HL-60 (cell line): ENCODE results near the gene ANKS1B.
"Not testable (repeated sequence)": the region's sequence is repeated elsewhere in the genome, so short reads cannot be mapped to it uniquely, and the experiment has no call there.

ENCODE experiments used
- DNase-seq, 2 experiments: peaks; one replicate each; pipeline ENCODE4 v3.0.0-alpha.2; 2010 to 2020; ENCODE audit warnings: low read depth in 1 of 2, low spot score in 1 of 2
- H3K27ac ChIP-seq: fragments of 250-450 bp; sonication (Bioruptor Pico); replicated peaks from 2 replicates; pipeline ENCODE4 v1.5.1; 2020; ENCODE audit warnings: mild to moderate bottlenecking, moderate library complexity
- H3K27me3 ChIP-seq: fragments of 250-450 bp; sonication (Bioruptor Pico); 2 replicates; pipeline ENCODE4 v1.5.1; 2021; ENCODE audit warnings: mild to moderate bottlenecking, moderate library complexity; ENCODE audit not compliant: insufficient read depth, poor library complexity, severe bottlenecking
- H3K4me3 ChIP-seq: replicated peaks from 2 replicates; pipeline ENCODE4 v1.5.1; 2011; ENCODE audit warnings: mild to moderate bottlenecking, control low read depth, low read length; ENCODE audit not compliant: insufficient read depth
- GABPA ChIP-seq: IDR thresholded peaks from 2 replicates; pipeline ENCODE4 v1.6.1; 2012; ENCODE audit warnings: low read depth
- POLR2AphosphoS5 ChIP-seq: IDR thresholded peaks from 2 replicates; pipeline ENCODE4 v1.6.1; 2012; ENCODE audit warnings: low read depth
- SPI1 ChIP-seq: IDR thresholded peaks from 2 replicates; pipeline ENCODE4 v1.6.1; 2012; ENCODE audit warnings: low read depth, mild to moderate bottlenecking, borderline replicate concordance
- TF ChIP-seq, protein P1 (sequence below): IDR thresholded peaks from 2 replicates; pipeline ENCODE4 v1.6.1; 2012; ENCODE audit warnings: low read depth; ENCODE audit not compliant: insufficient replicate concordance
- TF ChIP-seq, protein P2 (sequence below): IDR thresholded peaks from one replicate; pipeline ENCODE4 v1.5.1; 2011; ENCODE audit warnings: low read length, control low read depth, inconsistent platforms; ENCODE audit not compliant: insufficient read depth

ANKS1B gene

DNA sequence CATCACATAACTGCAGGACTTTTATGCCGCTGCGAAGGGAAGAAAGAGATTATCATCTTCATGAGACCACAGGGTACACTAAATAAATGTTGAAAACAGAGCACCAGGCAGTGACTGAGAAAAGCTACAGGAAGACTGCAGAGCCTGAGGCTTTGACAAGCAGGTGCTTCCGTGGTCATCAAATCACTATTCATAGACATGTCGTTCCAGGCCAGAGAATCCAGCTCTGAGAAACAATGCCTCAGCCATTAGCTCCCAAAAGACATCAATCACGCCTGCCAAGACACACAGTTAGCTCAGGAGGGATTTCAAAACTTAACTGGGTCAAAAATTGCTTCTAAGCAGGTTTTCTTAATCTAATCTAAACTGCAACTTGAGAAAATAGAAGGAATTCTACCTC, 384.3 kb downstream of the ANKS1B start:
- no peaks in the 10 kb centered on the region for H3K27me3 ChIP-seq
- no peak for DNase-seq
- TF ChIP-seq SPI1 (no peak), GABPA (no peak), POLR2AphosphoS5 (no peak)
- TF ChIP-seq, protein P1, sequence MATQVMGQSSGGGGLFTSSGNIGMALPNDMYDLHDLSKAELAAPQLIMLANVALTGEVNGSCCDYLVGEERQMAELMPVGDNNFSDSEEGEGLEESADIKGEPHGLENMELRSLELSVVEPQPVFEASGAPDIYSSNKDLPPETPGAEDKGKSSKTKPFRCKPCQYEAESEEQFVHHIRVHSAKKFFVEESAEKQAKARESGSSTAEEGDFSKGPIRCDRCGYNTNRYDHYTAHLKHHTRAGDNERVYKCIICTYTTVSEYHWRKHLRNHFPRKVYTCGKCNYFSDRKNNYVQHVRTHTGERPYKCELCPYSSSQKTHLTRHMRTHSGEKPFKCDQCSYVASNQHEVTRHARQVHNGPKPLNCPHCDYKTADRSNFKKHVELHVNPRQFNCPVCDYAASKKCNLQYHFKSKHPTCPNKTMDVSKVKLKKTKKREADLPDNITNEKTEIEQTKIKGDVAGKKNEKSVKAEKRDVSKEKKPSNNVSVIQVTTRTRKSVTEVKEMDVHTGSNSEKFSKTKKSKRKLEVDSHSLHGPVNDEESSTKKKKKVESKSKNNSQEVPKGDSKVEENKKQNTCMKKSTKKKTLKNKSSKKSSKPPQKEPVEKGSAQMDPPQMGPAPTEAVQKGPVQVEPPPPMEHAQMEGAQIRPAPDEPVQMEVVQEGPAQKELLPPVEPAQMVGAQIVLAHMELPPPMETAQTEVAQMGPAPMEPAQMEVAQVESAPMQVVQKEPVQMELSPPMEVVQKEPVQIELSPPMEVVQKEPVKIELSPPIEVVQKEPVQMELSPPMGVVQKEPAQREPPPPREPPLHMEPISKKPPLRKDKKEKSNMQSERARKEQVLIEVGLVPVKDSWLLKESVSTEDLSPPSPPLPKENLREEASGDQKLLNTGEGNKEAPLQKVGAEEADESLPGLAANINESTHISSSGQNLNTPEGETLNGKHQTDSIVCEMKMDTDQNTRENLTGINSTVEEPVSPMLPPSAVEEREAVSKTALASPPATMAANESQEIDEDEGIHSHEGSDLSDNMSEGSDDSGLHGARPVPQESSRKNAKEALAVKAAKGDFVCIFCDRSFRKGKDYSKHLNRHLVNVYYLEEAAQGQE = no peak
- TF ChIP-seq, protein P2, sequence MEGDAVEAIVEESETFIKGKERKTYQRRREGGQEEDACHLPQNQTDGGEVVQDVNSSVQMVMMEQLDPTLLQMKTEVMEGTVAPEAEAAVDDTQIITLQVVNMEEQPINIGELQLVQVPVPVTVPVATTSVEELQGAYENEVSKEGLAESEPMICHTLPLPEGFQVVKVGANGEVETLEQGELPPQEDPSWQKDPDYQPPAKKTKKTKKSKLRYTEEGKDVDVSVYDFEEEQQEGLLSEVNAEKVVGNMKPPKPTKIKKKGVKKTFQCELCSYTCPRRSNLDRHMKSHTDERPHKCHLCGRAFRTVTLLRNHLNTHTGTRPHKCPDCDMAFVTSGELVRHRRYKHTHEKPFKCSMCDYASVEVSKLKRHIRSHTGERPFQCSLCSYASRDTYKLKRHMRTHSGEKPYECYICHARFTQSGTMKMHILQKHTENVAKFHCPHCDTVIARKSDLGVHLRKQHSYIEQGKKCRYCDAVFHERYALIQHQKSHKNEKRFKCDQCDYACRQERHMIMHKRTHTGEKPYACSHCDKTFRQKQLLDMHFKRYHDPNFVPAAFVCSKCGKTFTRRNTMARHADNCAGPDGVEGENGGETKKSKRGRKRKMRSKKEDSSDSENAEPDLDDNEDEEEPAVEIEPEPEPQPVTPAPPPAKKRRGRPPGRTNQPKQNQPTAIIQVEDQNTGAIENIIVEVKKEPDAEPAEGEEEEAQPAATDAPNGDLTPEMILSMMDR = no peak
- H3K27ac ChIP-seq = no peak overlapping the region
- no peak overlapping the region for H3K4me3 ChIP-seq

- Histone ChIP-seq H3K27ac (no peak overlapping the region), H3K4me3 (no peak overlapping the region), H3K27me3 (no peaks in the 10 kb centered on the region)
- DNase-seq = no peak
- TF ChIP-seq SPI1 (no peak), GABPA (no peak), POLR2AphosphoS5 (no peak)
- TF ChIP-seq, protein P2 = no peak
- TF ChIP-seq, protein P1 = no peak
These were observed 386.0 kb downstream of the ANKS1B start for GRCh38 chr12:99598785-99599184.

DNA sequence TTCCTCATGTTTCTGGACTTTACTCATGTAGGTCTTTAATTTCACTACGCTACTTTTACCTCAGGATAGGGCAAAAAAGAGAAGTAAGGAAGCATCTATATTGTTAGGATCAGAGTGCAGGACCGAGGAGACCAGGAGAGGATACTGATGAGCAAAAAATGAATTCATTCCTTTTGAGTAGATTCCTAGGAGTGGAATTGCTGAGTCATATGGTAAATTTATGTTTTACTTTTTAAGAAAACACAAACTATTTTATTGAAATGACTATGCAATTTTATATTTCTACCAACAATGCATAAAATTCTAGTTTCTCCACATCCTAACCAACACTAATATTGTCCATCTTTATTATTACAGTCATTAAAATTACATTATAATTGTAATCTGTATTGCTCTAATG, 388.0 kb downstream of the ANKS1B start:
- Histone ChIP-seq H3K4me3 (no peak overlapping the region), H3K27ac (no peak overlapping the region), H3K27me3 (no peaks in the 10 kb centered on the region)
- DNase-seq = no peak
- TF ChIP-seq GABPA (no peak), POLR2AphosphoS5 (no peak), SPI1 (no peak)
- TF ChIP-seq, protein P2 = no peak
- TF ChIP-seq, protein P1 = no peak

- H3K27ac ChIP-seq, DNase-seq, H3K27me3 ChIP-seq, H3K4me3 ChIP-seq: not testable (repeated sequence)
These were observed 407.6 kb downstream of the ANKS1B start for GRCh38 chr12:99577125-99577524.
